Left ventricle myocardium superior (tissue), 1 donor: Measurements from ENCODE around the gene CMIP. TPM values are rescaled to one million over a fixed set of nuclear protein-coding genes. Genes with fewer than 3 reads are reported as not detected.

Source experiments
- ATAC-seq: fragments of 200-7000 bp; cut with Tn5 transposase; one replicate; pipeline ENCODE4 v1.9.1; 2020; ENCODE audit warnings: mild to moderate bottlenecking, moderate library complexity
- DNase-seq: peaks from one replicate; pipeline ENCODE4 v3.0.0-alpha.2; 2020
- intact Hi-C: fragments of 100-400 bp; cut with micrococcal nuclease; formaldehyde crosslinking; loops from one replicate; pipeline ENCODE4 v1.11.0; 2022
- total RNA-seq: library from RNA; stranded (reverse); fragmentation: NEBNext Ultra II Directional; extraction: Animal tissue kit (Norgen Biotek cat#: 25700); gene quantifications from one replicate; pipeline ENCODE4 v1.2.1, GENCODE V29; 2021
- donor health status: DM: no; HTN: yes; CAD: no; lungs with severe emphysema.

CMIP gene
- total RNA-seq, 1 donor from 2014 or later = 9.7 TPM

DNA sequence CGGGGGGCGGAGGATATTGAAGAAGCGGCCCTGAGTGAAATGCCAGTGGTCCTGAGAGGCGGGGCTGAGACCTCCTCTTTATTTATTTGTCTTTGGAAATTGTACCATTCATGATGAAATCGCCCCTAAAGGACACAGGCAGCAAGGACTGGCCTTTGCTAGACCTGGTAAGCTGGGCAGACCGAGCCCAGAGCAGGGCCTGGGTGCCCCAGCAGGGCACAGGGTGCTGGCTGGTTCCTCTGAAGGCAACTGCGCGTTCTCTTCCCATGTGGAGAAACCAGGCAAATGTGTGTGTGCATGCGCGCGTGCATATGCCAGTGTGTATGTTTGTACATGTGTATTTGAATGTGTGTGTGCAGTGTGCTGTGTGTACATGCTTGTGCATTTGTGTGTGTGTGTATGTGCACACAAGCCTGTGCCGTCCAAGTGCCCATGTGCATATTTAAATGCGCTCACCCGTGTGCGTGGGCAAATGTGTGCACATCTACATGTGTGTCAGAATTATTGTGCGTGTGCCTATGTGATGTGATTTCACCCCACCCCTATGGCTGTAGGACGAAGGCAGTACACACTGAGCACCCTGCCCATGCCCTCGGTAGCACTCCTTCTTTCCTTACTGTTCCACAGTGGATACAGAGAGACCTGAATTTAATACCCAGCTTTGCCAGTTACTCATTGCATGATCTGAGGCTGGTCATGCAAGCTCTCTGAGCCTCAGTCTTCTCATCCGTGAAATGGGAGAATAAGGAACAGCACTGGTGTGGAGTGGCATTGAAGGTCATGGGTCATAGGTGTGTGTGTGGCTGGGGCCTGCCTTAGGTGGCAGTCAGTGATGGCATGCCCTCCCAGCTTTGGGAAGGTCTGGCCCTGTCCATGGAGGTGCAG lies 105.2 kb downstream of the CMIP start:
- ATAC-seq (no peak), DNase-seq (no peak)
- intact Hi-C loops = no loop called here

DNA sequence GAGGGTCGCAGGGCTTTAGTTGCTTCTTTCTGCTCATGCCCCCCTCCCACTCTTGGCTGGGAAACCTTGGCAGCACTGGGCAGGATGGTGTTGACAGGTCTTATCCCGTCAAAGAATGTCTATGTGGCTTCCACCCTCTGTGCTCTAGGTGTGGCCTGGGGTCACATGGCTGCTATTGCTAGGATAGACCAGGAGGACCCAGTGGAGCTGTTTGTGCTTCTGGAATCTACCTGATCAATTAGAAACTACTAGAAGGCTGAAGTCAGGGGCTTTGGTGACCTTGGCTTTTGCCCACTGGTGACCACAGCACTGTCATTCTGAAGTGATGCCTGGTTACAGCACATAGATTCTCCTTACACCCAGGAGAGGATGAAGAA lies 105.8 kb downstream of the CMIP start:
- ATAC-seq (no peak), DNase-seq (no peak)
- intact Hi-C loops = no loop called here

DNA sequence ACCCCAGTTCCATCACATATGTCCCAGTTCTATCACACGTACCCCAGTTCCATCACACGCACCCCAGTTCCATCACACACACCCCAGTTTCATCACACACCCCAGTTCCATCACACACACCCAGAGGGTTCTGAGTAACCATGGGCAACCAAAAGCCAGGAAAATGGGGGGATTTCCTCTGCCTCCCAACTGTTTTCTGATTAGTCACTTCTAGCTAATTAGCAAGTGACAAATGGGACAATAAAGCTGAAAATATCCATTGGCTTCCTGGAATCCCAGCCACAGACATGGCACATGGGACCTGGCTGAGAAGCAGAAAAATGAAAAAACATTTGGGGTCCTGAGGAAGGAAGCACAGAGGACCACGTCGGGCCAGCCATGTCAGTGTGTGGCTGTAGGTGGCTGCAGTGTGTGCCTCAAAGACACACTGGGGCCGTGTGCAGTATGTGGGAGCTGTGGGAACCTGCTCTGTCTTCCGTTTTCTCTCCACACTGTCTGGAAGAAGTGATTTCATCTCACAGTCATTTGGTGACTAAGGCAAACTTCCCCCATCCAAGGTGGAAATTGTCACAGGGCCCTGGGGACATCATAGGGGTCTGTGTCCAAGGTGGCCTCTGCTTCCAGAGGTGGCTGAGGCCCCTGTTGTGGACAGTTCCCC lies 106.7 kb downstream of the CMIP start:
- ATAC-seq = peak; percentile 16
- intact Hi-C loops = no loop called here
- DNase-seq = no peak

DNA sequence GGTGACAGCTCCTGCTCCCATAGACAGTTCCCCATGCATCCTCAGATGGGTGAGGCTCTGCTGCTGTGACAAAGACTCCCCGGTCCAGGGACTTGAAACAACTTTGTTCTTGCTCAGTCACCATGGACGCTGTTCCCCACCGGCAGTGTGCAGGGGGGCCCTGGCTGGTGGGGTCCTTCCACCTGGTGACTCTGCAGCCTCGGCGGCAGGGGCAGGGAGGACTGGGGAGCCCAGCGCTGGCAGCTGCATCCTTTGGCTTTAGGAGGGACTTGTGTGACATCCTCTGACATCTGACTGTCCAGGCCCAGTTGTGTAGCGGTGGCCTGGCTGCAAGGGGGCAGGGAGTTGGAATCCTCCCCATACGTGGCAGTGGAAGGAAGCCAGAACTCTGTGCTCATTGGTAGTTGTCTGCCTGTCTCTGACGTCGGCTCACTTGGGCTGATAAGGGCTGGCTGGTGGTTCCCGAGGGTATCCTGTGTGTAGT lies 107.3 kb downstream of the CMIP start:
- intact Hi-C loops = no loop called here
- ATAC-seq (peak; percentile 76), DNase-seq (no peak)

DNA sequence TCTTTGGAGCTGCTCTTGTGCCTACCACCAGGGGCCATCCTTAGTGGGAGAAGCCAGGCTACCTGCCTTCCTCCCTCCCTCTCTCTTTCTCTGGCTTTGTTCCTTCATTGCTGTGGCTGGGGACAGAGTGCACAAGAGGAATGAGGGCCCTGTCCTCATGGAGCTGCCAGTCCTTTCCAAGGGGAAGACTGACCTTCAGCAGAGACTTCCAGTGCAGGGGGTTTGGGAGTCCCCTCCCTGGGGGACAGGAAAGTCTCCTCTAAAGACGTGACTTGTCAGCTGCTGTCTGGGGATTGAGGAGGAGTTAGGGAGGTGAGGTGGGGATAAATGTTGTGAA lies 108.1 kb downstream of the CMIP start:
- DNase-seq (no peak), ATAC-seq (no peak)
- intact Hi-C loops = no loop called here

DNA sequence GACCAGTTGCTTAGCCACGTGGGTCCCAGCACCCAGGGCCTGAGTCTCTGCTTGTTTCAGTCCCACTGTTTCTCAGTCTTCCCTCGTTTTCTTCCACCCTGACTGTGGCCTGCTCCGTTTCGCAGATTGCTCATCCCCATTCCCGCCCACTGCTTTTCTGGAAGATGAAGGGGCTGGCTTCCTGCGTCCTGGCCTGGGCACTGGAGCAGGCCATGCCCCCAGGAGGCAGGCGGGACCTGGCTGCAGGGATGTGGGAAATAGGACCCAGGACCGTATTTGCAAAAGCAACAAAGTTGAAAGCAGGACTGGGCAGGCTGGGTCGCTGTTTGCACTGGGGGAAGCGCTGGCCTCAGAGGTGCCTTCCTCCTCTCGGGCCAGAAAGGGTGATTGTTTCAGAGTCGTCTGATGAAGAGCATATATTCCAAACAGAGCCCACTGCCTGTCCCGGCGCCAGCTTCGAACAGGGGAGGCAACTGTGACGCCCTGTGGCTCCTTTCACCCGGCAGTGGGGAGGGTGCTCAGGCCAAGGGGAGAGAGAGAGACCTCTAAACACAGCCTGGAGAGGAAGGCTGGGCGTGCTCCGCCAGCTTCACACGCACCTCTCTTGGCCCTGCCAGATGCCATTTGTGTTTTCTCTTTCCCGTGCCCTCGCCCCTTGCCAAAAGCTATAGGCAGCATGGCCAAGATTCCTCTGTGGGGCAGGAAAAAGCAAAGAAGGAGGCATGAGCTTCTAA lies 108.6 kb downstream of the CMIP start:
- intact Hi-C loops = no loop called here
- DNase-seq = no peak
- ATAC-seq = peak; percentile 55

DNA sequence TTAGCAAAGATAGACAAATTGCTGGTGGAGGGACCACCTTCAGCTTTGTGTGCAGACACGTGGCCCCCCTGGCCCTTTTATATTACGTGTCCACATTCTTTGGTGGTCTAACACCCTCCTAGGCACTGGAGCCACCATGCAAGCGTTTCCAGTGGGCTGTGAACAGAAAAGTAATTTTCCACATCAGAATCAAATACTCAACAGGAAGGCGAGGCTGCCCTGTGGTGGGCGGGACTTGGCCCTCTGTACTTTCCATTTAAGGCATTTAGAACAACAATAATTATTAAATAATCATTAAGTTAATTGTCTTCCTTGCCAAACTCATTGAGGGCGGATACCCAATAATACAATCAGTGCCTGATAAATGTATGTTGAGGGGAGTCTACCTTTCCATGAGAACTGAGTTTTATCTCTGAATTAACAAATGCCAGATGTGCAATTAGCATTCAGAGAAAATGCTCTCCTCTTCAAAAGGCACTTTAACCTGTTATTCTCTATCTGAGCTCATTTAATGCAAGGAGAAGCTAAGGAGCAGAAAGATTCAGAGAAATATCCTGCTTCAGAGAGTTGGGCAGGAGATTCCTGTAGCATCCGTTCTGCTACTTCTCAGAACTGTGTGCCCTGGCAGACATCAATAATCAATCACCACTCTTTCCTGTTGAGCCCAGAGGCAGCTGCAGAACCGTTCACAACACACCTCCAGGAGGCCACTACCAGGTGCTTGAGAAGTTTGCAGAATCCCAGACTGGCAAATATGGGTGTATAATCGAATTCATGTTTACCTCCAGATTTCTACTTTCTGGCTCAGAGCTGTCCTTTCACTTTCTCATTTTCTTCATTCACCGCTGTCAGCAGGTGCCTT lies 109.4 kb downstream of the CMIP start:
- no peak for ATAC-seq
- DNase-seq = no peak
- intact Hi-C loops = no loop called here

DNA sequence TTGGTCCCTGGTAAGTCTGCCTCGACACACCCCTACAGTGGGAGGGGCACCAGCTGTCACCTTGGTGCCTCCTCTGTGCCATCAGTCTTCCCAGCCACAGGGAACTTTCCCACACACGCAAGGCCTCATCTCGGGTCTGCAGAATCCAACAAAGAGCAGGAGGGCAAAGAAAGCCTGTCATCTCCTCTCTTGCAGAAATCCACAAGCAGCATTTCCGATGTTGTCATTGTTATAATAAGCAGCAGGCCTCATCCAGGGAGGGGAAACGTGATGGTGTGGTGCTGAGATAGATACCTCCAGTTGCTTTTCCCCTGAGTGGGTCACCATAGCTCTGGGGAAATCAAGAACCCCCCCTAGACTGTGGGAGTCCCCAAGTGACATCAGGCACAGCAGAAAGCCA lies 110.4 kb downstream of the CMIP start:
- no peak for DNase-seq
- intact Hi-C loops = no loop called here
- peak; percentile 24 for ATAC-seq

DNA sequence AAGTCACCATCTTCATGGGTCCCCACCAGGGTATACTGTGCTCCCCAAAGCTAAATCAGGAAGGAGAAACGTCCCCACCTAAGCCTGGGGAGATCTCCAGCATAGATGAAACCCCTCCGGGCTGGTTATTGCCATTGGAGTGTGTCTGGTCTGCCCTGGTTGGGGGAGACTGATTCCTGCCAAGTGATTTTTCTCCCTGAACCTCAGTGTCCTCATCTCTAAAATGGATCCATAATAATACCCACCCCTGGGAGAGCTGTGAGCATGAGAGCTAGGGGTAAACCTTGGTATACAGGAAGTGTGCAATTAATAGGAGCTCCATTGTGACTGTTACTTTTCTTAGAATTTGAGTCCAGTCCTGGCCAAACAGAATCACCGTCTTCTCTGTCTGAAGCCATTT lies 111.1 kb downstream of the CMIP start:
- DNase-seq = no peak

DNA sequence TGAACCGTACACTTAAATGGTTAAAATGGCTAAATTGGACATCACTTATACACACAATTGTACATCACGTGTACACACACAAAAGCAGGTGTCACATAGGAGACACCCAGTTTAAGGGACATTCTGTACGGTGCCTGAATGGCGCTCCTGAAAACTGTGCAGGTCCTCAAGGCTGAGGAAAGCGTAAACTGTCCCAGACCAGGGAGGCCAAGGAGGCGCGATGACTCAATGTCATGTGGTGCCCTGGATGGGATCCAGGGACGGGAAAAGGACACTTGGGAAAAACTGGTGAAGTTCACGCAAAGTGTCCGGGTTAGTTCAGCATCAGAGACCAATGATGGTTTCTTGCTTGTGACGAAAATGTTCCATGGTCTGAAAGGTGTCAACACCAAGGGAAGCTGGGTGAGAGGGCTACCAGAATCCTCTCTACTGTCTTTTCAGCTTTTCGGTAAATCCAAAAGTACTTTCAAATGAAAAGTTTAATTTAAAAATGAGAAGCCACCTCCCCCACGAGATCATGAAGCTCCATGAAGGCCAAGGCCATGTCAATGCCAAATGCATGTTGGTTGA lies 112.2 kb downstream of the CMIP start:
- DNase-seq (no peak), ATAC-seq (no peak)
- intact Hi-C loops = no loop called here

More for the DNA sequence above, 111.1 kb downstream of the CMIP start:
- no peak for ATAC-seq
- intact Hi-C loops = no loop called here

DNA sequence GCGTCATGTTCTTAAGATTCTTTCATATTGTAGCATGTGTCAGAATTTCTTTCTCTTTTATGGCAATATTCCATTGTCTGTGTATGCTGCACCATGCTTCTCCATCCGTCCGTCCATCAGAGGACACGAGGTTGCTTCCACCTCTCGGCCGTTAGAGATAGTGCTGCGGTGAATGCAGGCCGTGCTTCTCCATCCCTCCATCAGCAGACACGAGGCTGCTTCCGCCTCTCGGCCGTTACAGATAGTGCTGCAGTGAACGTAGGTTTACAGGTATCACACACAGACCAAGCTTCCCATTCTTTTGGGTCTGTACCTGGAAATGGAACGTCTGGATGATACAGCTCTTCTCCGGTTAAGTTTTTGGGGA lies 113.5 kb downstream of the CMIP start:
- no peak for ATAC-seq
- intact Hi-C loops = no loop called here
- DNase-seq = no peak

DNA sequence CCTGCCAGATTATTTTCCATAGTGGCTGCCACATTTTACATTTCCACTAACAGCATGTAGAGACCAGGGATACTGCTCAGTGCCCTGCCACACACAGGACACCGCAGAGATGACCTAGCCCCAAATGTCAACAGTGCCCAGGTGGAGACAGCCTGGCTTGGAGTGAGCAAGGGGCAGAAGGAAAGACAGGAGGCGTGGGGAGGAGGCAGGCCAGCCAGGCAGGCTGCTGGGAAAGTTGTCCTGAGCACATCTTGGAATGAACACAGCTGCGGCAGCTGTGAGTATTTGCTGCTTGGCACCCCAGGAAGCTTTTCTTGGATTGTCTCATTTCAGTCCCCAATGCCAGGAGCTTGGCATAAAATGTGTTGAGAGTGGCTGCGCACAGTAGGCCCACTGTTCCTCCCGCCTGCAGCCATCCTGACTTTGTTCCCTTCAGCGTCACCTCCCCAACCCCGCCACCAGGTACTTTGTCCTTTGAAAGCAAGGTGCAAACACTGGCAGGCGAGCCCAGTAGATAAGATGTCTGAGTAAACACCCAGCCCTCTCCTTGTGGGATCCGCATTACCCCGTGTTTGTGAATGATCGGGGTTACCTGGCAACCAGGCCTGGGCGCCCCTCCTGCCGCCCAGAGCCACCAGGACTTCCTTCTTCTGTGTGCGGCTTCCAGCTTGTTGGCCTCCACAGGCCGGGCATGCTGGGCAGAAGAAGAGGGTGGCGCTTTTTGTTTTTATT lies 114.0 kb downstream of the CMIP start:
- DNase-seq = peak; percentile 44
- peak; percentile 68 for ATAC-seq

DNA sequence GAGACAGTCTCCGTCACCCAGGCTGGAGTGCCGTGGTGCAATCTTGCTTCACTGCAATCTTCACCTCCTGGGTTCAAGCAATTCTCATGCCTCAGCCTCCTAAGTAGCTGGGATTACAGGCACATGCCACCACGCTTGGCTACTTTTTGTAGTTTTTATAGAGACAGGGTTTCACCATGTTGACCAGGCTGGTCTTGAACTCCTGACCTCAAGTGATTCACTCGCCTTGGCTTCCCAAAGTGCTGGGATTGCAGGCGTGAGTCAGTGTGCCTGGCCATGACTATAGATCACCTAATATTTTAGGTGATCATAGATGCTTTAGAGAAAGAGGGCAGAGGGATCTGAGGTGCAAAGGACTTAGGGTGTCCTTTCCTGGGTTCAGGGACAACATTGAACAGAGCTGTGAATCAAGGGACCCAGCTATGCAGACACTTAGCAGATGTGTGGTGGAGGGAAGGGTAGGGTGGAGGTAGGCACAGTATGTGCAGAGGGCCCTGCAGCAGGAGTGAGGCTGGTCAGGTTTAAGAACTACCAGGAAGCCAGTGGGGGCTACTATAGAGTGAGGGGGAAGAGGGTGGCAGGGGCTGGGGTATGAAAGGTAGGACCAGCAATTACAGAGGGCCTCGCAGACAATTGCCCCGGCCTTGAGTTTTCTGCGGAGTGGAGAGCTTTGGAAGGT lies 116.5 kb downstream of the CMIP start:
- no peak for DNase-seq
- intact Hi-C loops = no loop called here
- no peak for ATAC-seq

More for the DNA sequence above, 114.0 kb downstream of the CMIP start:
- intact Hi-C loops = no loop called here

DNA sequence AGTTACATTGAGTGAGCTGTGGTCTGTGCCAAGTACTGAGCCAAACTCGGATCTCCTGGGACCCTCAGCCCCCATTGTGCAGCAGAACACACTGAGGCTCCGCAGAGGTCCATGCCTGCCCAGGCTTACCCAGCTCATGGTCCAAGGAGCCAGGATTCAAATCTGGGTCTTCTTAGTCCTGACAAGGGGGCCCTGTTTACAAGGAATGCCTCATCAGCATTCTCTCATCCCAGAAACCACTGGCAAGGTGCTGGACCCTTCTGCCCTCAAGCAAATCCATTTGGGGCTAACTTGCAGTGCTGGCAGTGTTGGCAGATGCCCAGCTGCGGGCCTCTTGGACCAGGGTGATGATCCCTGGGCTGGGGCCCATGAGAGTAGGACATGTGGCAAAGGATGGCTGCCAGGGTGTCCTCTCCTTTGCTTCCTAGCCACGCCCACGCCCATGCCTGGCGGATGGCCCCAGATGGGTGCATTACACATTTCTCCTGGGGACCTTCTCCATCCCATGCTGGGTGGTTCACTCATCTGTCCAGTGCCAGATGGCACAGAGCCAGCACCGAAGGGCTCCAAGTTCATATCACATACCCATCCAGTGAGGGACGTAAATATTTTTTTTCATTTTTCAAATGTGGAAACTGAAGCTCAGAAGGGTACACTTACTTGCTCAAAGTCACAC lies 117.7 kb downstream of the CMIP start:
- intact Hi-C loops = no loop called here
- ATAC-seq (peak; percentile 14), DNase-seq (no peak)

DNA sequence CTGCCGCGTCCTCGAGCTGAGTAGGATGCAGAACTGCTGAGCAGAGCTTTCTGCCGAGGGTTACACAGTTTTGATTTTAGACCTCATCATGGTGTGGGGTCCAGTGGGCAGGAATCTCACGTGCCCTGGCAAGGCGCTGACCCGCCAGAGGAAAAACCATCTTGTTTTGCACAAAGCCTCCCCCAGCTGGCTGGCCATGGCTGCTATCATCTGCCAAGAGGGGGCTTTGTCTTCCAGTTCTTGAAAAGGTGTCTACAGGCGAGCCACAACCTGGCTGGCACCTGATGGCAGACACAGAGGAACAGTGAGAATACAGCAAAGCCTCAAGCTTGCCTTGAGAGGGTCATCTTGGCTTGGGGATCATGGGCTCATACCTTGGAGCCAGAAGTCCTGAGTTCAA lies 118.3 kb downstream of the CMIP start:
- ATAC-seq = no peak
- no peak for DNase-seq
- intact Hi-C loops = no loop called here

DNA sequence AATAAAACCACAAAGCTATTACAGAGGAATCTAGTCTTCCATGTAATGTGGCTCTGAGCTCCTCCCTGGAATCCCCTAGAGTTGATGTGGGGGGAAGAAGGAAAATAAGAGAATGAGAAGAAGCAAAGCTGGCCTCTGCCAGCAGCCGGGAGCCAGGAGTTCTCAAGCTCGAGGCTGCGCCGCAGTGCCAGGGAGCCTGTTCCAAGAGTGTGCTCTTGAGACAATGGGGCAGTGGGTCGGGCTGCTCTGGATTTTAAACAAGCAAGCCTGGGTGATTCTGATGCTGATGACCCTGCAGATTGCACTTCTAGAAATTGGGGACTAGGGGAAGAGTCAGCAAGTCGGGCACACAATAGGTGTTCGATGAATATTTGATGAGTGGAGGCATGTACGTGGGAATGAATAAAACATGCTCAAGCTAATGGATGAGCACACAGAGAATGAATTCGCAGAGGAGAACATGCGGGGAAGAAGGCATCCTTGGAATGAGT lies 119.9 kb downstream of the CMIP start:
- intact Hi-C loops = no loop called here
- DNase-seq (no peak), ATAC-seq (no peak)
